NCI-H1092 (cell line): ENCODE data around the gene DNM3.

Source experiments
- DNase-seq: peaks from one replicate; lab custom pipeline; 2025; lab: John Stamatoyannopoulos, UW

Gene DNM3

DNA sequence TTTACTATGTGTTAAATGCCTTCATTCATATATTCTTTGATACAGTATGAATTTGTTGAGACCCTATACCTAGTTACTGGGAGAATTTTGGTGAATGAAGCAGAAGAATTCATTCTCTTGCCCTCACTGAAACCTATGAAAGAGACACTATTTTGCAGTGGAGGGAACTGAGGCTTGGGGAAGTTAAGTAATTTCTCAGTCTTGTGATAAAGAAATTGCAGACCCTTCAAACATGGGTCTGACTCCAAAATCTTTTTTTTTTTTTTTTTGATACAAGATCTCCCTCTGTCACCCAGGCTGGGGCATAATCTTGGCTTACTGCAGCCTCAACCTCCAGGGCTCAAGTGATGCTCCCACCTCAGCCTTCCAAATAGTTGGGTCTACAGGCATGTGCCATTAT is 132.1 kb downstream of the DNM3 start:
- no peak for DNase-seq

DNA sequence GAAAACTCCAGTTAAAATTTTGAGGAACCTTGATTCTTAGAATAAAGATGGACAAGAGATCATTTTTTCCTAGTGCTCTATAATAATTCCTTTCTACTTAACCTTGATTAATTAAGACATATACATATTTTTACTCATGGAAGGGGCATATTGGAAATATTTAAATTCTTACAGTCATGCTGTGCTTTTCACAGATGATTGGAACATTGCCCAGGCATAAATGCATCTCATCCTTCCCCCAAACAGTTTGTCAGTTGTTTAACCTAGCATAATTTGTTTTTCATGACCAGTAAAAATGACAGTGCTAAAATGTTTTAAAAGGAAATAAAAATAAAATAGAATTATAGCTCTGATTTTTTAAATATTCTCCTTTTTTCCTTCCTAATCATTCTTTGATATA is 140.0 kb downstream of the DNM3 start:
- DNase-seq, result no peak

- no peak for DNase-seq
Observed at GRCh38 chr1:171983584-171983983, 142.3 kb downstream of the DNM3 start.

DNA sequence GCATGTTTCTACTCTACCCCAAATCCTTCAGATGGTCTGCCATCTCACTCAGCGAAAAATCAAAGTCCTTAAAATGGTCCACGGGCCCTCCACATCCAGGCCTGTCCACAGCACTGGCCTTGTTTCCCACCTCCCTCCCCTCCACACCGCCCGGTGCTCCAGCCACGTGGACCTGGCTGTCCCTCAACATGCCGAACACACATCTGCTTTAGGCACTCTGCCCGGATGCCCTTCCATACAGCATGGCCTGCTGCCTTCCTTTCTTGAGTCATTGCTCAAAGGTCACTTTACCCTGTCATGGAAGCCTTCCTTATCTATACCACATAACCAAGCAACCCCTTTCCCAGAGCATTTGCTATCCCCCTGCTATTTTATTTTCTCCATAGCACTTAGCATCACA is 143.0 kb downstream of the DNM3 start:
- no peak for DNase-seq

- no peak for DNase-seq
Observed at GRCh38 chr1:171984850-171985485, 143.7 kb downstream of the DNM3 start.

- DNase-seq, result no peak
Observed at GRCh38 chr1:171985639-171986038, 144.3 kb downstream of the DNM3 start.

GRCh38 chr1:171988243-171988885 is 147.1 kb downstream of the DNM3 start:
- DNase-seq, result peak; percentile 71

GRCh38 chr1:171990371-171990770 is 149.1 kb downstream of the DNM3 start:
- DNase-seq, result no peak

GRCh38 chr1:171994293-171994692 is 153.0 kb downstream of the DNM3 start:
- DNase-seq, result no peak

GRCh38 chr1:171995573-171995972 is 154.3 kb downstream of the DNM3 start:
- no peak for DNase-seq

GRCh38 chr1:171997936-171998335 is 156.6 kb downstream of the DNM3 start:
- DNase-seq, result no peak

- no peak for DNase-seq
Observed at GRCh38 chr1:171998711-171999110, 157.4 kb downstream of the DNM3 start.

- DNase-seq, result no peak
Observed at GRCh38 chr1:171999756-172000155, 158.5 kb downstream of the DNM3 start.

GRCh38 chr1:172001288-172001687 is 160.0 kb downstream of the DNM3 start:
- no peak for DNase-seq

DNA sequence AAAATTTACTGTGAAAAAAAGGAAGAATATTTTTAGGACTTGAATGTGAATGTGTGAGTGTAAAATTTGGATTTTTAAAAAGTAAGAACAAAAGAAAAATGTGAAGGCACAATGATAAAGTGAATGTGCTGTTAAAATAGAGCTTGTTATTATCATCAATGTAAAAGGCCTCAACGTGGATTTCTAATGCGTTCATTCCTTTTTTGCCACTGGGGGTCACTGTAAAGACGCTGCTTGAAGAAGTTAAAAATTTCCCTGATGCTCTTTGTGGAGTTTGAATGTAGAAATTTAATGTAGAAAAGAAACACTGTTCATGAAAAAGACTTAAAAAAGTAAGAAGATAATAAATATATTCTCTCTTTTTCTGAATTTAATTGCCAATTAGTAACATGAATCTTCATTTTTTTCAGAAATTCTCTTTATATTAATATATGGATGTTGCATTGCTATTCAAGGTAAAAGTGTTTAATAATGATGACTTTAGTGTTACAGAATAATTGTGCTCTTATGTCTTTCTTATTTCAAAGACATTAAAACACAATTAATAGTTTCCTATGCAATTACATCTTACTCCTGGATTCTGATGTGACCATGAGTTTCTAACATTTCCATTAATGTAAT is 161.5 kb downstream of the DNM3 start:
- no peak for DNase-seq

GRCh38 chr1:172003766-172004530 is 162.7 kb downstream of the DNM3 start:
- no peak for DNase-seq

- DNase-seq, result no peak
Observed at GRCh38 chr1:172004671-172005070, 163.4 kb downstream of the DNM3 start.

GRCh38 chr1:172005856-172006255 is 164.6 kb downstream of the DNM3 start:
- no peak for DNase-seq

DNA sequence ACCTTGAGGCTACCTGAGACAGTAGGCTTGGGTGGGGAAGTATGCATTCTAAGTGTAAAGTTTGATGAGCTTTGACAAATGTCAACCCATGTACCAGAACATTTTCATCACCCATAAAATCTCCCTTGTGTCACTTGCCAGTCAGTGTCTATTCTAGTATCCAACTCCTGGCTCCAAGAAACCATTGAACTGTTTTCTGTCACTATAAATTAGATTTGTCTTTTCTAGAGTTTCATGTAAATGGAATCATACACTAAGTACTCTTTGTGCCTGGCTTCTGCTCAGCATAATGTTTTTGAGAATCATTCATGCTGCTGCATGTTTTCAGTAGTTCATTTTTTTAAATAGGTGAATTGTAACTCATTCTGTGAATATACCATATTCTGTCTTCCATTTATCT is 165.4 kb downstream of the DNM3 start:
- no peak for DNase-seq

- DNase-seq, result no peak
Observed at GRCh38 chr1:172018727-172019311, 177.5 kb downstream of the DNM3 start.

DNA sequence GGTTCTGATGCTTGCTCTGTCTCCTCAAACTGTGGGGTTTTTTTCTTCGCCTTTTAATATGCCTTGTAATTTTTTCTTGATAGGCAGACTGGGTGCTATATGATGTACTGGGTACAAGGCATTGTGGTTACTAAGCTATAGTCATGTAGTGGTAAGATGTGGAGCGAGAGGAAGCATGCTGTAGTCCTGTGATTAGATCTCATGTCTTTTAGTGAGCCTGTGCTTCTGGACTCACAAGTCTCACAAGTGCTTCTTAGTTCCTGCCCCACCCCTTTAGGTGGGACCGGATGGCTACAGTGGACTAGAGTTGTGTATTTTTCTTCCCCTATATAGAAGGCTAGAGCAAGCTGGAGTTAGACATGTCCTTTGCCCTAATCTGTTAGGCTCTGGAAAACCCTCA is 178.7 kb downstream of the DNM3 start:
- DNase-seq, result no peak

DNA sequence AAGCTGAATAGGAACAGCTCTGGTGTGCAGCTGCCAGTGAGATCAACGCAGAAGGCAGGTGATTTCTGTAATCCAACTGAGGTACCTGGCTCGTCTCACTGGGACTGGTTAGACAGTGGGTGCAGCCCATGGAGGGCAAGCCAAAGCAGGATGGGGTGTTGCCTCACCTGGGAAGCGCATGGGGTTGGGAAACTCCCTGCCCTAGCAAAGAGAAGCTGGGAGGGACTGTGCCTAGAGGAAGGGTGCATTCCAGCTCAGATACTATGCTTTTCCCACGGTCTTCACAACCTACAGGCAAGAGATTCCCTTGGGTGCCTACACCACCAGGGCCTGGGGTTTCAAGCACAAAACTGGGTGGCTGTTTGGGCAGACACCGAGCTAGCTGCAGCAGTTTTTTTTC is 183.2 kb downstream of the DNM3 start:
- DNase-seq, result no peak
